Thyroid gland (tissue), 4 donors: ENCODE measurements around the gene ANKRD7.

ENCODE experiments used
- CTCF ChIP-seq, 6 experiments: fragments of 200-600 bp in 3 of 6; fragments of 450-650 bp in 3 of 6; sonication (generic) in 3 of 6; IDR thresholded peaks; one replicate each; pipeline ENCODE4 v1.5.1; 2016 to 2019; ENCODE audit warnings: antibody characterized with exemption in 6 of 6, mild to moderate bottlenecking in 2 of 6, inconsistent platforms in 1 of 6, moderate library complexity in 1 of 6
- POLR2A ChIP-seq, 2 donors: fragments of 450-650 bp; IDR thresholded peaks; one replicate each; pipeline ENCODE4 v1.6.1; 2017; ENCODE audit warnings: antibody characterized with exemption in 2 of 2, mild to moderate bottlenecking in 2 of 2, moderate library complexity in 1 of 2

GRCh38 chr7:118232837-118233236, 8.3 kb downstream of the ANKRD7 start:
- TF ChIP-seq CTCF (IDR thresholded peaks at IDR 0.05) (no peak), POLR2A (IDR thresholded peaks at IDR 0.05) (no peak)
